K562 (cell line): ENCODE results near the gene RPL11. TPM values are rescaled to one million over a fixed set of nuclear protein-coding genes. Genes with fewer than 3 reads are reported as not detected.

ENCODE experiments used
- CSDE1 ChIP-seq, 2 experiments: fragments of 450-650 bp; IDR thresholded peaks; 2 replicates each; pipeline ENCODE4 v1.6.1; 2016; ENCODE audit warnings: mild to moderate bottlenecking in 1 of 2
- DMBX1 ChIP-seq: fragments of 250-450 bp; sonication (Bioruptor Pico); IDR thresholded peaks from 2 replicates; pipeline ENCODE4 v1.8.0; 2022; ENCODE audit warnings: inconsistent platforms, mild to moderate bottlenecking, moderate library complexity, borderline replicate concordance
- MYC ChIP-seq, 2 experiments: fragments of 250-450 bp in 1 of 2; sonication (Bioruptor Pico) in 1 of 2; IDR thresholded peaks; 2 replicates each; pipeline versions ENCODE4 v1.5.1 to v1.6.1; 2012 to 2021; ENCODE audit warnings: low read depth in 2 of 2, borderline replicate concordance in 1 of 2, improper control_type of control experiment in 1 of 2, low read length in 1 of 2, mild to moderate bottlenecking in 1 of 2, moderate library complexity in 1 of 2
- POLR3G ChIP-seq: IDR thresholded peaks from 2 replicates; pipeline ENCODE4 v1.6.1; 2011; ENCODE audit not compliant: insufficient read length, insufficient replicate concordance; ENCODE audit errors: extremely low read depth
- REST ChIP-seq, 2 experiments: fragments of 450-650 bp; formaldehyde crosslinking in 1 of 2; IDR thresholded peaks; 2 replicates each; pipeline versions ENCODE4 v1.4.0 to v1.6.1; 2014 to 2020; ENCODE audit warnings: mild to moderate bottlenecking in 2 of 2, borderline replicate concordance in 1 of 2, low read depth in 1 of 2
- SRSF9 ChIP-seq: fragments of 200-400 bp; formaldehyde crosslinking; IDR thresholded peaks from 2 replicates; pipeline ENCODE4 v1.6.1; 2017; ENCODE audit warnings: low read depth, low read length, borderline replicate concordance
- polyA plus RNA-seq, 8 experiments: library from polyadenylated mRNA; depleted of rRNA in 4 of 8; stranded (reverse) in 5 of 8; unstranded in 3 of 8; fragments of >200 nt; fragmentation: Nextera tagmentation in 2 of 8; fragmentation: Illumina TruSeq in 1 of 8; extraction: Ambion mirVana in 2 of 8; extraction: Trizol in 1 of 8; gene quantifications; 2 replicates each; pipeline versions ENCODE4 v1.2.1 to v1.2.3, GENCODE V29; 2011 to 2014; ENCODE audit warnings: inconsistent platforms in 1 of 8, missing spikeins in 1 of 8
- total RNA-seq, 7 experiments: library from RNA; depleted of rRNA in 6 of 7; stranded (reverse); fragments of >200 nt in 6 of 7; fragmentation: Illumina TruSeq in 2 of 7; extraction: Trizol in 2 of 7; gene quantifications; 2 replicates each; pipeline versions ENCODE4 v1.2.1 to v1.2.3, GENCODE V29; 2011 to 2021; ENCODE audit warnings: low replicate concordance in 1 of 7
- TF ChIP-seq, protein P1 (sequence below), 2 experiments: fragments of 450-650 bp; IDR thresholded peaks; 2 replicates each; pipeline ENCODE4 v1.6.1; 2018; ENCODE audit warnings: mild to moderate bottlenecking in 2 of 2, low read depth in 1 of 2; ENCODE audit not compliant: partially characterized antibody in 2 of 2
- TF ChIP-seq, protein P2 (sequence below): fragments of 450-650 bp; IDR thresholded peaks from 2 replicates; pipeline ENCODE4 v1.6.1; 2017; ENCODE audit warnings: antibody characterized with exemption, mild to moderate bottlenecking

Gene RPL11
- total and polyA plus RNA-seq, 9 of the 15 experiments (the other 6 are each of a cell fraction or from before 2014, with no cell fraction given): 1,781 to 4,526 (median 3,111) TPM

- TF ChIP-seq REST (IDR thresholded peaks at IDR 0.05; ENCODE audit: borderline replicate concordance): no peak
- 0 out of 2 replicates have a peak, but pooled peaks have one; percentile 13 for TF ChIP-seq REST (CRISPR knock-in tag; IDR thresholded peaks at IDR 0.05; ENCODE audit: low read depth)
- TF ChIP-seq, protein P1, sequence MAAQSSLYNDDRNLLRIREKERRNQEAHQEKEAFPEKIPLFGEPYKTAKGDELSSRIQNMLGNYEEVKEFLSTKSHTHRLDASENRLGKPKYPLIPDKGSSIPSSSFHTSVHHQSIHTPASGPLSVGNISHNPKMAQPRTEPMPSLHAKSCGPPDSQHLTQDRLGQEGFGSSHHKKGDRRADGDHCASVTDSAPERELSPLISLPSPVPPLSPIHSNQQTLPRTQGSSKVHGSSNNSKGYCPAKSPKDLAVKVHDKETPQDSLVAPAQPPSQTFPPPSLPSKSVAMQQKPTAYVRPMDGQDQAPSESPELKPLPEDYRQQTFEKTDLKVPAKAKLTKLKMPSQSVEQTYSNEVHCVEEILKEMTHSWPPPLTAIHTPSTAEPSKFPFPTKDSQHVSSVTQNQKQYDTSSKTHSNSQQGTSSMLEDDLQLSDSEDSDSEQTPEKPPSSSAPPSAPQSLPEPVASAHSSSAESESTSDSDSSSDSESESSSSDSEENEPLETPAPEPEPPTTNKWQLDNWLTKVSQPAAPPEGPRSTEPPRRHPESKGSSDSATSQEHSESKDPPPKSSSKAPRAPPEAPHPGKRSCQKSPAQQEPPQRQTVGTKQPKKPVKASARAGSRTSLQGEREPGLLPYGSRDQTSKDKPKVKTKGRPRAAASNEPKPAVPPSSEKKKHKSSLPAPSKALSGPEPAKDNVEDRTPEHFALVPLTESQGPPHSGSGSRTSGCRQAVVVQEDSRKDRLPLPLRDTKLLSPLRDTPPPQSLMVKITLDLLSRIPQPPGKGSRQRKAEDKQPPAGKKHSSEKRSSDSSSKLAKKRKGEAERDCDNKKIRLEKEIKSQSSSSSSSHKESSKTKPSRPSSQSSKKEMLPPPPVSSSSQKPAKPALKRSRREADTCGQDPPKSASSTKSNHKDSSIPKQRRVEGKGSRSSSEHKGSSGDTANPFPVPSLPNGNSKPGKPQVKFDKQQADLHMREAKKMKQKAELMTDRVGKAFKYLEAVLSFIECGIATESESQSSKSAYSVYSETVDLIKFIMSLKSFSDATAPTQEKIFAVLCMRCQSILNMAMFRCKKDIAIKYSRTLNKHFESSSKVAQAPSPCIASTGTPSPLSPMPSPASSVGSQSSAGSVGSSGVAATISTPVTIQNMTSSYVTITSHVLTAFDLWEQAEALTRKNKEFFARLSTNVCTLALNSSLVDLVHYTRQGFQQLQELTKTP (IDR thresholded peaks at IDR 0.05; ENCODE audit: low read depth in 1 of 2, partially characterized antibody in 2 of 2): peak; percentile 27 to 34
- no peak for TF ChIP-seq POLR3G
- TF ChIP-seq DMBX1 (CRISPR knock-in tag): peak; percentile 45; the same call in 1 of the 2 replicates
- TF ChIP-seq SRSF9: no peak
- TF ChIP-seq, protein P2, sequence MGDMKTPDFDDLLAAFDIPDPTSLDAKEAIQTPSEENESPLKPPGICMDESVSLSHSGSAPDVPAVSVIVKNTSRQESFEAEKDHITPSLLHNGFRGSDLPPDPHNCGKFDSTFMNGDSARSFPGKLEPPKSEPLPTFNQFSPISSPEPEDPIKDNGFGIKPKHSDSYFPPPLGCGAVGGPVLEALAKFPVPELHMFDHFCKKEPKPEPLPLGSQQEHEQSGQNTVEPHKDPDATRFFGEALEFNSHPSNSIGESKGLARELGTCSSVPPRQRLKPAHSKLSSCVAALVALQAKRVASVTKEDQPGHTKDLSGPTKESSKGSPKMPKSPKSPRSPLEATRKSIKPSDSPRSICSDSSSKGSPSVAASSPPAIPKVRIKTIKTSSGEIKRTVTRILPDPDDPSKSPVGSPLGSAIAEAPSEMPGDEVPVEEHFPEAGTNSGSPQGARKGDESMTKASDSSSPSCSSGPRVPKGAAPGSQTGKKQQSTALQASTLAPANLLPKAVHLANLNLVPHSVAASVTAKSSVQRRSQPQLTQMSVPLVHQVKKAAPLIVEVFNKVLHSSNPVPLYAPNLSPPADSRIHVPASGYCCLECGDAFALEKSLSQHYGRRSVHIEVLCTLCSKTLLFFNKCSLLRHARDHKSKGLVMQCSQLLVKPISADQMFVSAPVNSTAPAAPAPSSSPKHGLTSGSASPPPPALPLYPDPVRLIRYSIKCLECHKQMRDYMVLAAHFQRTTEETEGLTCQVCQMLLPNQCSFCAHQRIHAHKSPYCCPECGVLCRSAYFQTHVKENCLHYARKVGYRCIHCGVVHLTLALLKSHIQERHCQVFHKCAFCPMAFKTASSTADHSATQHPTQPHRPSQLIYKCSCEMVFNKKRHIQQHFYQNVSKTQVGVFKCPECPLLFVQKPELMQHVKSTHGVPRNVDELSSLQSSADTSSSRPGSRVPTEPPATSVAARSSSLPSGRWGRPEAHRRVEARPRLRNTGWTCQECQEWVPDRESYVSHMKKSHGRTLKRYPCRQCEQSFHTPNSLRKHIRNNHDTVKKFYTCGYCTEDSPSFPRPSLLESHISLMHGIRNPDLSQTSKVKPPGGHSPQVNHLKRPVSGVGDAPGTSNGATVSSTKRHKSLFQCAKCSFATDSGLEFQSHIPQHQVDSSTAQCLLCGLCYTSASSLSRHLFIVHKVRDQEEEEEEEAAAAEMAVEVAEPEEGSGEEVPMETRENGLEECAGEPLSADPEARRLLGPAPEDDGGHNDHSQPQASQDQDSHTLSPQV: peak; percentile 27
- 0 out of 4 replicates have a peak, but pooled peaks of 1 of the 2 experiments have one; percentile 29 for TF ChIP-seq CSDE1 (IDR thresholded peaks at IDR 0.05)
- no peak; the same call in 1 of the 2 replicates for TF ChIP-seq MYC (IDR thresholded peaks at IDR 0.05; ENCODE audit: low read depth, low read length)
- TF ChIP-seq MYC (CRISPR knock-in tag; IDR thresholded peaks at IDR 0.05; ENCODE audit: borderline replicate concordance, low read depth): 0 out of 2 replicates have a peak, but pooled peaks have one; percentile 59
Observed at GRCh38 chr1:23742670-23743286, 51.2 kb downstream of the RPL11 start (continued).
